GM21526 (cell line): ENCODE results near the gene ZFP91.

Source experiments
- ATAC-seq: cut with Tn5 transposase; IDR thresholded peaks from one replicate; pipeline ENCODE4 v1.9.1; 2021; ENCODE audit warnings: moderate library complexity; ENCODE audit not compliant: unreplicated experiment, low FRiP score

The ZFP91 gene

GRCh38 chr11:58625086-58625485 lies 46.2 kb downstream of the ZFP91 start:
- ATAC-seq = no peak

GRCh38 chr11:58625826-58626460 lies 47.1 kb downstream of the ZFP91 start:
- ATAC-seq = no peak

- no peak for ATAC-seq
These were observed 48.1 kb downstream of the ZFP91 start for GRCh38 chr11:58626934-58627483.

GRCh38 chr11:58628446-58628845 lies 49.6 kb downstream of the ZFP91 start:
- ATAC-seq = no peak

- ATAC-seq = no peak
These were observed 51.0 kb downstream of the ZFP91 start for GRCh38 chr11:58629857-58630256.

GRCh38 chr11:58631378-58631777 lies 52.5 kb downstream of the ZFP91 start:
- no peak for ATAC-seq

- ATAC-seq = no peak
These were observed 53.6 kb downstream of the ZFP91 start for GRCh38 chr11:58632510-58632909.

GRCh38 chr11:58636587-58636986 lies 57.7 kb downstream of the ZFP91 start:
- ATAC-seq = no peak

GRCh38 chr11:58637371-58637770 lies 58.5 kb downstream of the ZFP91 start:
- no peak for ATAC-seq

GRCh38 chr11:58639103-58639502 lies 60.2 kb downstream of the ZFP91 start:
- no peak for ATAC-seq

- ATAC-seq = no peak
These were observed 60.8 kb downstream of the ZFP91 start for GRCh38 chr11:58639669-58640068.

- ATAC-seq = no peak
These were observed 61.6 kb downstream of the ZFP91 start for GRCh38 chr11:58640386-58641023.

GRCh38 chr11:58641341-58641740 lies 62.5 kb downstream of the ZFP91 start:
- no peak for ATAC-seq

- no peak for ATAC-seq
These were observed 63.1 kb downstream of the ZFP91 start for GRCh38 chr11:58641803-58642581.

GRCh38 chr11:58645854-58646253 lies 67.0 kb downstream of the ZFP91 start:
- ATAC-seq = no peak

- ATAC-seq = peak; percentile 85
These were observed 68.4 kb downstream of the ZFP91 start for GRCh38 chr11:58647141-58647699.

GRCh38 chr11:58647866-58648265 lies 69.0 kb downstream of the ZFP91 start:
- ATAC-seq = no peak

GRCh38 chr11:58649623-58650022 lies 70.8 kb downstream of the ZFP91 start:
- ATAC-seq = no peak

GRCh38 chr11:58650496-58650895 lies 71.6 kb downstream of the ZFP91 start:
- ATAC-seq = no peak

- no peak for ATAC-seq
These were observed 73.9 kb downstream of the ZFP91 start for GRCh38 chr11:58652726-58653280.
